GM21737 (cell line): Measurements from ENCODE around the gene DLGAP1.
"Not testable (repeated sequence)": the region's sequence is repeated elsewhere in the genome, so short reads cannot be mapped to it uniquely, and the experiment has no call there.

Experiments used
- ATAC-seq: cut with Tn5 transposase; IDR thresholded peaks from one replicate; pipeline ENCODE4 v1.9.1; 2021; ENCODE audit warnings: mild to moderate bottlenecking, moderate library complexity; ENCODE audit not compliant: unreplicated experiment

DLGAP1 gene

GRCh38 chr18:3581890-3582289 is 873.2 kb downstream of the DLGAP1 start:
- ATAC-seq, result no peak

GRCh38 chr18:3580523-3581025 is 874.5 kb downstream of the DLGAP1 start:
- not testable (repeated sequence) for ATAC-seq

GRCh38 chr18:3579701-3580100 is 875.4 kb downstream of the DLGAP1 start:
- no peak for ATAC-seq

GRCh38 chr18:3578621-3579020 is 876.5 kb downstream of the DLGAP1 start:
- no peak for ATAC-seq

- ATAC-seq, result no peak
These were observed 877.7 kb downstream of the DLGAP1 start for GRCh38 chr18:3577281-3577855.

GRCh38 chr18:3572761-3573160 is 882.3 kb downstream of the DLGAP1 start:
- ATAC-seq, result no peak

- no peak for ATAC-seq
These were observed 888.3 kb downstream of the DLGAP1 start for GRCh38 chr18:3566851-3567250.

- ATAC-seq, result no peak
These were observed 894.4 kb downstream of the DLGAP1 start for GRCh38 chr18:3560755-3561154.

GRCh38 chr18:3554811-3555427 is 900.2 kb downstream of the DLGAP1 start:
- no peak for ATAC-seq

- ATAC-seq, result no peak
These were observed 901.0 kb downstream of the DLGAP1 start for GRCh38 chr18:3554091-3554601.

- ATAC-seq, result no peak
These were observed 902.8 kb downstream of the DLGAP1 start for GRCh38 chr18:3552305-3552704.

GRCh38 chr18:3547891-3548615 is 907.1 kb downstream of the DLGAP1 start:
- ATAC-seq, result no peak

- no peak for ATAC-seq
These were observed 909.0 kb downstream of the DLGAP1 start for GRCh38 chr18:3546106-3546505.

- ATAC-seq, result no peak
These were observed 910.6 kb downstream of the DLGAP1 start for GRCh38 chr18:3544537-3544936.

- peak; percentile 77 for ATAC-seq
These were observed 913.3 kb downstream of the DLGAP1 start for GRCh38 chr18:3541549-3542386.

- no peak for ATAC-seq
These were observed 914.1 kb downstream of the DLGAP1 start for GRCh38 chr18:3540805-3541548.

- no peak for ATAC-seq
These were observed 916.0 kb downstream of the DLGAP1 start for GRCh38 chr18:3538954-3539617.

GRCh38 chr18:3538456-3538855 is 916.7 kb downstream of the DLGAP1 start:
- ATAC-seq, result no peak

- ATAC-seq, result no peak
These were observed 924.3 kb downstream of the DLGAP1 start for GRCh38 chr18:3530807-3531206.

- ATAC-seq, result no peak
These were observed 925.5 kb downstream of the DLGAP1 start for GRCh38 chr18:3529601-3530000.
